ENCODE measurements around the gene TCL1B.
A peak's percentile ranks its signal among the peaks of the same experiment; 100 is the strongest.

TCL1B gene, protein sequence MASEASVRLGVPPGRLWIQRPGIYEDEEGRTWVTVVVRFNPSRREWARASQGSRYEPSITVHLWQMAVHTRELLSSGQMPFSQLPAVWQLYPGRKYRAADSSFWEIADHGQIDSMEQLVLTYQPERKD

DNA sequence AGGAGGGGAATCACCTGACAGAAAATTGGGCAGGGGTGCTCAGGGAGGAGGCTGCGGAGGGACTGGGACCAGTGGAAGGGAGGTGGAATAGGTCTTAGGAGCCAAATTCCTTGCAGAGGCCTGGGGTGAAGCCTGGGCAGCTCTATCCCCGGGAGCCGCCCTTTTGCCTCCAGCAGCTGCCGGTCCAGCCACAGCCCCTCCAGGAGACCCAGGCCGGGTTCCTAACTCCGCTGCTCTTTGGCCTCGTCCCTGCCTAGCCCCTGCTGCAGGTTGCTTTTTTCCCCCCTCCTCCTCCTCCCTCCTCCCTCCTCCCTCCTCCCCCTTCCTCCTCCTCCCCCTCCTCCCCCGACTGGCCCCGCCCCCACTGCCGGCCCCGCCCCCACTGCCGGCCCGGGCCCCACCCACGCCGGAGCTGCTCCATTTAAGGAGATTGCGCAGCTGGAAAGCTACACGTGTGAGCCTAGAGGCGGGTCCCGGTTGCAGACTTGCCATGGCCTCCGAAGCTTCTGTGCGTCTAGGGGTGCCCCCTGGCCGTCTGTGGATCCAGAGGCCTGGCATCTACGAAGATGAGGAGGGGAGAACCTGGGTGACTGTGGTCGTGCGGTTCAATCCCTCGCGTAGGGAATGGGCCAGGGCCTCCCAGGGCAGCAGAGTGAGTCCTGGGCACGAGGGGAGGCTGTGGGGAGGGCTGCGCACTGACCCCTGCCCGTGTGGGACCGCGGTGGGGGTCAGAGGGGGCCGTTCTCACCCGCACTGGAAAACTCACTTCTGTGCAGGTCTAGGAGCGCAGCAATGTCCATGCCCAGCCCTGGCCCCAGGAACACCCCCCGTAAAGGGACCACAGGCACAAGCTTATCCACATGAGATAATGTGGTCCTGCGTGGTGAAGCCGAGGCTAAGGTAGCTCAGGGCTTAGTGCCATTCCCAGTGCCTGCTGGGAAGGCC lies at the start of gene TCL1B:
Gene TCL1B, plus strand, starts transcription at position 449 of the 945 bp plus-strand sequence. Its CDS starts 42 bp downstream, at position 491.
- Histone ChIP-seq H3K27ac (ENCODE audit: extremely low read depth, low read depth, low read length) (no peak within 1 kb of the TSS), H3K4me1 (ENCODE audit: control insufficient read depth, insufficient read depth, low read length) (no peaks in the 10 kb centered on the region; the same call in 1 of the 2 replicates), H3K9me3 (ENCODE audit: control insufficient read depth, insufficient read depth, low read depth, low read length) (no peaks in the 10 kb centered on the region), H3K4me3 (ENCODE audit: low read depth, low read length) (no peak within 1 kb of the TSS), H3K36me3 (ENCODE audit: control insufficient read depth in 2 of 2, insufficient read depth in 1 of 2, low read length in 2 of 2) (no peaks in the 10 kb centered on the region)
- ChIA-PET CTCF (interaction anchor here (0.9 to 1.2 kb wide), 5 partner anchors 21 to 308 kb away, joined by 3 to 7 read pairs (median 3); no protein-coding TSS in a partner anchor), POLR2A (no interaction called here)
- TF ChIP-seq GFI1B (tag by site-specific recombination; IDR thresholded peaks at IDR 0.05) (no peak), GLIS2 (tag by site-specific recombination; IDR thresholded peaks at IDR 0.05) (peak; percentile 11; the same call in 1 of the 2 replicates)

GRCh38 chr14:95644981-95645380 lies 41.2 kb upstream of the TCL1B start:
- CTCF ChIA-PET, result interaction anchor here (0.9 kb wide), 1 partner anchor 85 kb away, joined by 5 read pairs; no protein-coding TSS in a partner anchor
- POLR2A ChIA-PET, result no interaction called here
- H3K27ac ChIP-seq (ENCODE audit: extremely low read depth, low read depth, low read length), result no peak overlapping the region

GRCh38 chr14:95645389-95645996 lies 40.7 kb upstream of the TCL1B start:
- Histone ChIP-seq H3K27ac (ENCODE audit: extremely low read depth, low read depth, low read length) (no peak overlapping the region), H3K36me3 (ENCODE audit: control insufficient read depth in 2 of 2, insufficient read depth in 1 of 2, low read length in 2 of 2) (no peaks in the 10 kb centered on the region), H3K4me1 (ENCODE audit: control insufficient read depth, insufficient read depth, low read length) (no peaks in the 10 kb centered on the region), H3K9me3 (ENCODE audit: control insufficient read depth, insufficient read depth, low read depth, low read length) (no peaks in the 10 kb centered on the region), H3K4me3 (ENCODE audit: low read depth, low read length) (no peak overlapping the region)
- POLR2A ChIA-PET, result no interaction called here
- TF ChIP-seq EGR2 (tag by site-specific recombination; IDR thresholded peaks at IDR 0.05; ENCODE audit: low read depth) (peak; percentile 91), ZFHX2 (tag by site-specific recombination; conservative IDR thresholded peaks at IDR 0.05) (peak; percentile 66), SCRT2 (tag by site-specific recombination; IDR thresholded peaks at IDR 0.05) (no peak)
- CTCF ChIA-PET, result no interaction called here

More at GRCh38 chr14:95644981-95645380, 41.2 kb upstream of the TCL1B start:
- Histone ChIP-seq H3K9me3 (ENCODE audit: control insufficient read depth, insufficient read depth, low read depth, low read length) (no peaks in the 10 kb centered on the region), H3K36me3 (ENCODE audit: control insufficient read depth in 2 of 2, insufficient read depth in 1 of 2, low read length in 2 of 2) (no peaks in the 10 kb centered on the region), H3K4me1 (ENCODE audit: control insufficient read depth, insufficient read depth, low read length) (no peaks in the 10 kb centered on the region), H3K4me3 (ENCODE audit: low read depth, low read length) (no peak overlapping the region)
- no peak for TF ChIP-seq ZIC2 (tag by site-specific recombination; IDR thresholded peaks at IDR 0.05)
- TF ChIP-seq RBAK (tag by site-specific recombination; IDR thresholded peaks at IDR 0.05), result no peak
- no peak for TF ChIP-seq KLF8 (tag by site-specific recombination; IDR thresholded peaks at IDR 0.05)
- TF ChIP-seq ZNF324 (tag by site-specific recombination; IDR thresholded peaks at IDR 0.05), result no peak
- TF ChIP-seq ZNF777 (tag by site-specific recombination; IDR thresholded peaks at IDR 0.05; ENCODE audit: borderline replicate concordance), result no peak
- no peak for TF ChIP-seq ZNF169 (tag by site-specific recombination; IDR thresholded peaks at IDR 0.05)

- ChIA-PET CTCF (interaction anchor here (1.9 kb wide), 1 partner anchor 126 kb away, joined by 4 read pairs; no protein-coding TSS in a partner anchor), POLR2A (no interaction called here)
- Histone ChIP-seq H3K27ac (ENCODE audit: extremely low read depth, low read depth, low read length) (no peak overlapping the region), H3K9me3 (ENCODE audit: control insufficient read depth, insufficient read depth, low read depth, low read length) (no peaks in the 10 kb centered on the region), H3K4me3 (ENCODE audit: low read depth, low read length) (no peak overlapping the region), H3K36me3 (ENCODE audit: control insufficient read depth in 2 of 2, insufficient read depth in 1 of 2, low read length in 2 of 2) (no peaks in the 10 kb centered on the region), H3K4me1 (ENCODE audit: control insufficient read depth, insufficient read depth, low read length) (peaks cover 8% of the 10 kb centered on the region)
- TF ChIP-seq ZNF530 (tag by site-specific recombination; IDR thresholded peaks at IDR 0.05; ENCODE audit: low read depth) (no peak), ZNF544 (tag by site-specific recombination; IDR thresholded peaks at IDR 0.05) (no peak), ZNF777 (tag by site-specific recombination; IDR thresholded peaks at IDR 0.05; ENCODE audit: borderline replicate concordance) (no peak), SP7 (tag by site-specific recombination; IDR thresholded peaks at IDR 0.05) (no peak), ZNF548 (tag by site-specific recombination; IDR thresholded peaks at IDR 0.05) (no peak), ZNF23 (tag by site-specific recombination; IDR thresholded peaks at IDR 0.05; ENCODE audit: borderline replicate concordance) (no peak), ZNF768 (tag by site-specific recombination; IDR thresholded peaks at IDR 0.05) (no peak)
- TF ChIP-seq, protein P1, sequence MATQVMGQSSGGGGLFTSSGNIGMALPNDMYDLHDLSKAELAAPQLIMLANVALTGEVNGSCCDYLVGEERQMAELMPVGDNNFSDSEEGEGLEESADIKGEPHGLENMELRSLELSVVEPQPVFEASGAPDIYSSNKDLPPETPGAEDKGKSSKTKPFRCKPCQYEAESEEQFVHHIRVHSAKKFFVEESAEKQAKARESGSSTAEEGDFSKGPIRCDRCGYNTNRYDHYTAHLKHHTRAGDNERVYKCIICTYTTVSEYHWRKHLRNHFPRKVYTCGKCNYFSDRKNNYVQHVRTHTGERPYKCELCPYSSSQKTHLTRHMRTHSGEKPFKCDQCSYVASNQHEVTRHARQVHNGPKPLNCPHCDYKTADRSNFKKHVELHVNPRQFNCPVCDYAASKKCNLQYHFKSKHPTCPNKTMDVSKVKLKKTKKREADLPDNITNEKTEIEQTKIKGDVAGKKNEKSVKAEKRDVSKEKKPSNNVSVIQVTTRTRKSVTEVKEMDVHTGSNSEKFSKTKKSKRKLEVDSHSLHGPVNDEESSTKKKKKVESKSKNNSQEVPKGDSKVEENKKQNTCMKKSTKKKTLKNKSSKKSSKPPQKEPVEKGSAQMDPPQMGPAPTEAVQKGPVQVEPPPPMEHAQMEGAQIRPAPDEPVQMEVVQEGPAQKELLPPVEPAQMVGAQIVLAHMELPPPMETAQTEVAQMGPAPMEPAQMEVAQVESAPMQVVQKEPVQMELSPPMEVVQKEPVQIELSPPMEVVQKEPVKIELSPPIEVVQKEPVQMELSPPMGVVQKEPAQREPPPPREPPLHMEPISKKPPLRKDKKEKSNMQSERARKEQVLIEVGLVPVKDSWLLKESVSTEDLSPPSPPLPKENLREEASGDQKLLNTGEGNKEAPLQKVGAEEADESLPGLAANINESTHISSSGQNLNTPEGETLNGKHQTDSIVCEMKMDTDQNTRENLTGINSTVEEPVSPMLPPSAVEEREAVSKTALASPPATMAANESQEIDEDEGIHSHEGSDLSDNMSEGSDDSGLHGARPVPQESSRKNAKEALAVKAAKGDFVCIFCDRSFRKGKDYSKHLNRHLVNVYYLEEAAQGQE (tag by site-specific recombination; IDR thresholded peaks at IDR 0.05), result no peak
These were observed 38.3 kb upstream of the TCL1B start for GRCh38 chr14:95647926-95648325.
